ENCODE results near the gene MAK.
"Not testable (repeated sequence)": the region's sequence is repeated elsewhere in the genome, so short reads cannot be mapped to it uniquely, and the experiment has no call there.

Gene MAK

DNA sequence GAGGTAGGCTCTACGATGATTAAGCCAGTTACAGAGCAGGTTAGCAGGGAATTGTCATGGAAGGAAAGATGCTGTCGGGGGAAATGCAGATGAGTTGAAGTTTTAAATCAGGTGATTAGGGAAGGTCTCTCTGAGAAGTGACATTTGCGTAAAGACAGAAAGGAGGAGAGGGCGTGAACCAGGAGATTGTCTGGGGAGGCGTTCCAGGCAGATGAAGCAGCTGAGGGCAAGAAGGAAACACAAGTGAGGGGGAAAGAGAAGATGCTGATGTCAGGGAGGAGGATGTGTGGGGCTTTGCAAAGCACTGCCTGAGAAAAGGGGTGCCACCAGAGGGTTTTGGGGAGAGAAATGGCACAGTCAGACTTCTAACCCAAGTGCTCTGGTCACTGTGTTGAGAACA, 93.2 kb downstream of the MAK start:
- no peak overlapping the region for H3K27ac ChIP-seq
- H3K4me3 ChIP-seq (ENCODE audit: low read depth in 1 of 2, low read length in 1 of 2), result no peak overlapping the region
- H3K4me1 ChIP-seq (ENCODE audit: control insufficient read depth in 1 of 2, insufficient read depth in 1 of 2, low read depth in 1 of 2, low read length in 1 of 2), result peaks cover 14 to 21% of the 10 kb centered on the region in 2 experiments
- no peaks in the 10 kb centered on the region for H3K36me3 ChIP-seq
- TF ChIP-seq, protein P1, sequence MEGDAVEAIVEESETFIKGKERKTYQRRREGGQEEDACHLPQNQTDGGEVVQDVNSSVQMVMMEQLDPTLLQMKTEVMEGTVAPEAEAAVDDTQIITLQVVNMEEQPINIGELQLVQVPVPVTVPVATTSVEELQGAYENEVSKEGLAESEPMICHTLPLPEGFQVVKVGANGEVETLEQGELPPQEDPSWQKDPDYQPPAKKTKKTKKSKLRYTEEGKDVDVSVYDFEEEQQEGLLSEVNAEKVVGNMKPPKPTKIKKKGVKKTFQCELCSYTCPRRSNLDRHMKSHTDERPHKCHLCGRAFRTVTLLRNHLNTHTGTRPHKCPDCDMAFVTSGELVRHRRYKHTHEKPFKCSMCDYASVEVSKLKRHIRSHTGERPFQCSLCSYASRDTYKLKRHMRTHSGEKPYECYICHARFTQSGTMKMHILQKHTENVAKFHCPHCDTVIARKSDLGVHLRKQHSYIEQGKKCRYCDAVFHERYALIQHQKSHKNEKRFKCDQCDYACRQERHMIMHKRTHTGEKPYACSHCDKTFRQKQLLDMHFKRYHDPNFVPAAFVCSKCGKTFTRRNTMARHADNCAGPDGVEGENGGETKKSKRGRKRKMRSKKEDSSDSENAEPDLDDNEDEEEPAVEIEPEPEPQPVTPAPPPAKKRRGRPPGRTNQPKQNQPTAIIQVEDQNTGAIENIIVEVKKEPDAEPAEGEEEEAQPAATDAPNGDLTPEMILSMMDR (IDR thresholded peaks at IDR 0.05), result no peak
- no peaks in the 10 kb centered on the region for H3K27me3 ChIP-seq
- H3K9me3 ChIP-seq, result no peaks in the 10 kb centered on the region

DNA sequence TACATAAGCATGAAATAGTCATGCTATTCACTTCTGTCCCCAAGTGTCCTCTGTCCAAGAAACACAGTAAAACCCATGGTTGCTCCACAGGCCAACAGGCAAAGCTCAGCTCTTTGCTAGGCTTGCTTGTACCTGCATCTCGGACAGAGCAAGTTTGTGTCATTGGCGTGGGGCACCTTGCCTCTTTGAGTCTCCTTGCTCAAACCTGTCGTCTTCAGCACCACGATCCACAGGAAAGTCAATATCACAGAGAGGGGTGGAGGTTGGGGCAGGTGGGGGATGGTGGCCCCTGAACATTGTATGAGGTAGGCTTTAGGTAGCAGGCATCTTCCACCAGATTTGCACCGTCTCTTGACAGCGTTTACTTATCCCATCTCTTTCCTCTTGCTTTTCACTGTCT, 94.8 kb downstream of the MAK start:
- TF ChIP-seq, protein P1 (IDR thresholded peaks at IDR 0.05), result no peak
- Histone ChIP-seq H3K36me3 (no peaks in the 10 kb centered on the region), H3K9me3 (no peaks in the 10 kb centered on the region), H3K4me3 (ENCODE audit: low read depth in 1 of 2, low read length in 1 of 2) (no peak overlapping the region), H3K4me1 (ENCODE audit: control insufficient read depth in 1 of 2, insufficient read depth in 1 of 2, low read depth in 1 of 2, low read length in 1 of 2) (peaks cover 13 to 15% of the 10 kb centered on the region in 2 experiments), H3K27me3 (no peaks in the 10 kb centered on the region), H3K27ac (no peak overlapping the region)

DNA sequence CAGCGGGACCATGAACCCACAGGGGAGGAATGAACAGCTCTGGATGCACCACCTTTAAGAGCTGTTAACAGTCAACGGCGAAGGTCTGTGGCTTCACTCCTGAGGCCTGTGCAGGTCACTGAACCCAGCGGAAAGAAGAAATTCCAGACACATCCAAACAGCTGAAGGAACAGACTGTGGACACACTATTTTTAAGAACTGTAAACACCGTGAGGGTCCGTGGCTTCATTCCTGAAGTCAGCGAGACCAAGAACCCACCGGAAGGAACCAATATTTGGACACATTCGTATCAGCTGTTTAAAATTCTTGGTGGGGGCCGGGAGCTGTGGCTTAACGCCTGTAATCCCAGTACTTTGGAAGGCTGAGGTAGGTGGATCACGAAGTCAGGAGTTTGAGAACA, 96.1 kb downstream of the MAK start:
- Histone ChIP-seq H3K4me1 (ENCODE audit: control insufficient read depth in 1 of 2, insufficient read depth in 1 of 2, low read depth in 1 of 2, low read length in 1 of 2) (peaks cover 6 to 7% of the 10 kb centered on the region in 2 experiments), H3K36me3 (no peaks in the 10 kb centered on the region), H3K27me3 (no peaks in the 10 kb centered on the region), H3K9me3 (no peaks in the 10 kb centered on the region), H3K27ac (no peak overlapping the region), H3K4me3 (ENCODE audit: low read depth in 1 of 2, low read length in 1 of 2) (no peak overlapping the region)
- TF ChIP-seq, protein P1 (IDR thresholded peaks at IDR 0.05), result no peak

DNA sequence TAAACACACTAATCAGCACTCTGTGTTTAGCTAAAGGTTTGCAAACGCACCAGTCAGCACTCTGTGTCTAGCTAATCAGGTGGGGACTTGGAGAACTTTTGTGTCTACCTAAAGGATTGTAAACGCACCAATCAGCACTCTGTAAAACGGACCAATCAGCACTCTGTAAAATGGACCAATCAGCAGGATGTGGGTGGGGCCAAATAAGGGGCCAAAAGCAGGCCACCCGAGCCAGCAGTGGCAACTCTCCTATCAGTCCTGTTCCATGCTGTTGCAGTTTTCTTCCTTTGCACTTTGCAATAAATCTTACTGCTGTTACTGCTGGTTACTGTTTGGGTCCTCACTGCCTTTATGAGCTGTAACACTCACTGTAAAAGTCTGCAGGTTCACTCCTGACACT, 96.7 kb downstream of the MAK start:
- not testable (repeated sequence) for H3K4me3 ChIP-seq (ENCODE audit: low read depth in 1 of 2, low read length in 1 of 2); H3K9me3 ChIP-seq; H3K4me1 ChIP-seq (ENCODE audit: control insufficient read depth in 1 of 2, insufficient read depth in 1 of 2, low read depth in 1 of 2, low read length in 1 of 2); H3K27me3 ChIP-seq; H3K36me3 ChIP-seq; H3K27ac ChIP-seq

DNA sequence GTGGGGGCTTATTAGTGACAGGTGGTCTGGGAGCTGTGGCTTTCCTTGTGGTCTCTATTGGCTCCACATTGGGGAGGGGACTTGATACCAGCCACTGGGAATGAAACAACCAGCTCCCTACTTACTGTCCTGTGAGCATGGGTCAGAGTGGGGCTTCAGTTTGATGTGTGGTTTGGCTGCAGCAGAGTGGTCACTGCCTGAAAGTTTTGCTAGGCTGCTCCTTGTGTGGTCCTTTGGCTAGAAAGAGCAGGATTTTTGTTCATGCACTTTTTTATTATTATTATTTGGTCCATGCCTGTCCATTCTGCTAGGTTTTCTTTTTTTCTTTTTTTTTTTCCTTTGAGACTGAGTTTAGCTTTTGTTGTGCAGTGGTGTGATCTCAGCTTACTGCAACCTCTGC, 98.3 kb downstream of the MAK start:
- no peak overlapping the region for H3K27ac ChIP-seq
- H3K4me1 ChIP-seq (ENCODE audit: control insufficient read depth in 1 of 2, insufficient read depth in 1 of 2, low read depth in 1 of 2, low read length in 1 of 2), result no peaks in the 10 kb centered on the region
- TF ChIP-seq, protein P1 (IDR thresholded peaks at IDR 0.05), result no peak
- H3K4me3 ChIP-seq (ENCODE audit: low read depth in 1 of 2, low read length in 1 of 2), result no peak overlapping the region
- no peaks in the 10 kb centered on the region for H3K9me3 ChIP-seq
- H3K36me3 ChIP-seq, result no peaks in the 10 kb centered on the region
- H3K27me3 ChIP-seq, result no peaks in the 10 kb centered on the region

DNA sequence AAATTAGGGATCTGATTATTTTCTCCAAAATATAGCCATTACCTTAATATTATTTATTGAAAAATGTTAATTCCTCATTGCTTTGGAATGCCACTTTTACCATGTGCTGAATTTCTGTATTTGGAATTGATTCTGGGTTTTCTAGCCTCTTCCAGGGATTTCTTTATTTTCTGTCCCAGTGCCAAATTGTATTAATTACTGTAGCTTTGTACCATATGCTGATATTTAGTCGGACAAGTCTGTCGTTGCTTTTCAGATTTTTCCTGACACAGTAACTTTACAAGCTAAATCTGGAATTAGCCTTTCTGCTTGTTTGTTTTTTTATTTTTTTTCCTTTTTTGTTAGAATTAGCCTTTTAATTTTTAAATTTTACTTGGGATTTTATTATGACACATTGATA, 101.6 kb downstream of the MAK start:
- H3K9me3 ChIP-seq, result no peaks in the 10 kb centered on the region
- no peaks in the 10 kb centered on the region for H3K4me1 ChIP-seq (ENCODE audit: control insufficient read depth in 1 of 2, insufficient read depth in 1 of 2, low read depth in 1 of 2, low read length in 1 of 2)
- H3K36me3 ChIP-seq, result peaks cover 8% of the 10 kb centered on the region
- no peaks in the 10 kb centered on the region for H3K27me3 ChIP-seq
- H3K4me3 ChIP-seq (ENCODE audit: low read depth in 1 of 2, low read length in 1 of 2), result no peak overlapping the region
- no peak overlapping the region for H3K27ac ChIP-seq
- TF ChIP-seq, protein P1 (IDR thresholded peaks at IDR 0.05), result no peak

Data from neutrophil (primary cell).